ENCODE data around the gene MED6. TPM values are rescaled to one million over a fixed set of nuclear protein-coding genes. Genes with fewer than 3 reads are reported as not detected.

Gene MED6
- total RNA-seq, 3 donors from 2014 or later (not counting 1 experiment from before 2014, with no cell fraction given), result 92.0 to 104 (median 102) TPM

- Histone ChIP-seq H3K27ac (ENCODE audit: low read length) (no peak overlapping the region), H3K36me3 (ENCODE audit: control insufficient read depth, insufficient read depth, low read length) (peaks cover 37% of the 10 kb centered on the region), H3K4me1 (ENCODE audit: control insufficient read depth, insufficient read depth, low read length) (peaks cover 8% of the 10 kb centered on the region), H3K9me3 (ENCODE audit: control insufficient read depth, insufficient read depth, low read length) (no peaks in the 10 kb centered on the region), H3K4me3 (ENCODE audit: low read length) (no peak overlapping the region), H3K27me3 (ENCODE audit: control insufficient read depth, insufficient read depth, low read length) (no peaks in the 10 kb centered on the region)
- no peaks in the 10 kb centered on the region for H3K9me3 Mint-ChIP-seq
- peaks cover 4% of the 10 kb centered on the region for H3K36me3 Mint-ChIP-seq
- peak overlapping the region; percentile 57 for H3K4me3 Mint-ChIP-seq
- DNase-seq, result no peak
- H3K4me1 Mint-ChIP-seq, result peaks cover 26 to 34% of the 10 kb centered on the region in 2 donors
- peaks cover 0 to 3% of the 10 kb centered on the region in 2 donors for H3K27me3 Mint-ChIP-seq (ENCODE audit: low read depth in 2 of 2)
- no peak for TF ChIP-seq CTCF (IDR thresholded peaks at IDR 0.05)
- WGBS (ENCODE audit: insufficient coverage), result 100% methylated on average over 1 of the region's 3 CpGs
- intact Hi-C loops (cut with micrococcal nuclease), result no loop called here
- ATAC-seq, result no peak
- H3K27ac Mint-ChIP-seq, result peak overlapping the region in 1 of 2 donors; percentile 24
Observed at GRCh38 chr14:70597731-70598130, 2.7 kb downstream of the MED6 start.

GRCh38 chr14:70595443-70596185 lies 4.8 kb downstream of the MED6 start:
- intact Hi-C loops (cut with micrococcal nuclease), result no loop called here

GRCh38 chr14:70594461-70594860 lies 6.0 kb downstream of the MED6 start:
- DNase-seq, result no peak
- no peaks in the 10 kb centered on the region for H3K27me3 Mint-ChIP-seq (ENCODE audit: low read depth in 2 of 2)
- Histone ChIP-seq H3K27me3 (ENCODE audit: control insufficient read depth, insufficient read depth, low read length) (no peaks in the 10 kb centered on the region), H3K36me3 (ENCODE audit: control insufficient read depth, insufficient read depth, low read length) (peaks cover 68% of the 10 kb centered on the region), H3K4me3 (ENCODE audit: low read length) (no peak overlapping the region), H3K27ac (ENCODE audit: low read length) (no peak overlapping the region), H3K4me1 (ENCODE audit: control insufficient read depth, insufficient read depth, low read length) (peaks cover 2% of the 10 kb centered on the region), H3K9me3 (ENCODE audit: control insufficient read depth, insufficient read depth, low read length) (no peaks in the 10 kb centered on the region)
- no peaks in the 10 kb centered on the region for H3K9me3 Mint-ChIP-seq
- intact Hi-C loops (cut with micrococcal nuclease), result no loop called here
- H3K36me3 Mint-ChIP-seq, result peaks cover 30% of the 10 kb centered on the region
- no peak overlapping the region for H3K27ac Mint-ChIP-seq
- ATAC-seq, result no peak
- H3K4me3 Mint-ChIP-seq, result no peak overlapping the region
- 98% methylated on average over 9 of the region's 9 CpGs for WGBS (ENCODE audit: insufficient coverage)
- no peak for TF ChIP-seq CTCF (IDR thresholded peaks at IDR 0.05)
- H3K4me1 Mint-ChIP-seq, result peaks cover 13 to 15% of the 10 kb centered on the region in 2 donors

More at GRCh38 chr14:70595443-70596185, 4.8 kb downstream of the MED6 start:
- Mint-ChIP-seq H3K36me3 (peaks cover 19% of the 10 kb centered on the region), H3K4me3 (no peak overlapping the region), H3K27me3 (ENCODE audit: low read depth in 2 of 2) (no peaks in the 10 kb centered on the region), H3K9me3 (no peaks in the 10 kb centered on the region), H3K4me1 (peaks cover 24 to 26% of the 10 kb centered on the region in 2 donors), H3K27ac (no peak overlapping the region)
- Histone ChIP-seq H3K9me3 (ENCODE audit: control insufficient read depth, insufficient read depth, low read length) (no peaks in the 10 kb centered on the region), H3K27me3 (ENCODE audit: control insufficient read depth, insufficient read depth, low read length) (no peaks in the 10 kb centered on the region), H3K4me1 (ENCODE audit: control insufficient read depth, insufficient read depth, low read length) (peaks cover 5% of the 10 kb centered on the region), H3K27ac (ENCODE audit: low read length) (no peak overlapping the region), H3K36me3 (ENCODE audit: control insufficient read depth, insufficient read depth, low read length) (peaks cover 58% of the 10 kb centered on the region), H3K4me3 (ENCODE audit: low read length) (no peak overlapping the region)
- TF ChIP-seq CTCF (IDR thresholded peaks at IDR 0.05), result no peak
- 83% methylated on average over 9 of the region's 9 CpGs for WGBS (ENCODE audit: insufficient coverage)
- DNase-seq (no peak), ATAC-seq (no peak)

- no peak overlapping the region for H3K4me3 Mint-ChIP-seq
- Histone ChIP-seq H3K4me1 (ENCODE audit: control insufficient read depth, insufficient read depth, low read length) (no peaks in the 10 kb centered on the region), H3K4me3 (ENCODE audit: low read length) (no peak overlapping the region), H3K27ac (ENCODE audit: low read length) (no peak overlapping the region), H3K27me3 (ENCODE audit: control insufficient read depth, insufficient read depth, low read length) (no peaks in the 10 kb centered on the region), H3K9me3 (ENCODE audit: control insufficient read depth, insufficient read depth, low read length) (no peaks in the 10 kb centered on the region), H3K36me3 (ENCODE audit: control insufficient read depth, insufficient read depth, low read length) (peaks cover 83% of the 10 kb centered on the region)
- H3K27ac Mint-ChIP-seq, result no peak overlapping the region
- ATAC-seq (no peak), DNase-seq (no peak)
- H3K36me3 Mint-ChIP-seq, result peaks cover 26% of the 10 kb centered on the region
- H3K9me3 Mint-ChIP-seq, result no peaks in the 10 kb centered on the region
- 67% methylated on average over 3 of the region's 3 CpGs for WGBS (ENCODE audit: insufficient coverage)
- H3K4me1 Mint-ChIP-seq, result no peaks in the 10 kb centered on the region
- H3K27me3 Mint-ChIP-seq (ENCODE audit: low read depth in 2 of 2), result no peaks in the 10 kb centered on the region
- intact Hi-C loops (cut with micrococcal nuclease), result no loop called here
- TF ChIP-seq CTCF (IDR thresholded peaks at IDR 0.05), result no peak
Observed at GRCh38 chr14:70585231-70585630, 15.2 kb downstream of the MED6 start.
